Lower leg skin (tissue), 3 donors: ENCODE measurements around the gene AQR.
"Not testable (repeated sequence)": the region's sequence is repeated elsewhere in the genome, so short reads cannot be mapped to it uniquely, and the experiment has no call there.

ENCODE experiments used
- CTCF ChIP-seq, 3 donors: fragments of 450-650 bp; IDR thresholded peaks; one replicate each; pipeline ENCODE4 v1.5.1; 2016; ENCODE audit warnings: antibody characterized with exemption in 3 of 3, mild to moderate bottlenecking in 3 of 3, moderate library complexity in 2 of 3
- POLR2A ChIP-seq, 2 donors: fragments of 450-650 bp; IDR thresholded peaks; one replicate each; pipeline ENCODE4 v1.6.1; 2016 to 2017; ENCODE audit warnings: antibody characterized with exemption in 2 of 2, mild to moderate bottlenecking in 1 of 2, moderate library complexity in 1 of 2

GRCh38 chr15:34807241-34807640 is 162.3 kb downstream of the AQR start:
- TF ChIP-seq CTCF, POLR2A (IDR thresholded peaks at IDR 0.05): not testable (repeated sequence)
